H9 (cell line): ENCODE results near the gene ANGEL2. TPM values are rescaled to one million over a fixed set of nuclear protein-coding genes. Genes with fewer than 3 reads are reported as not detected.

Experiments used
- DNase-seq: peaks from one replicate; pipeline ENCODE4 v3.0.0-alpha.2; 2017
- H2AFZ ChIP-seq: one replicate; pipeline ENCODE4 v1.6.1; 2013; ENCODE audit warnings: mild to moderate bottlenecking, low read length, control low read depth, moderate library complexity
- H2AK5ac ChIP-seq: 2 replicates; pipeline ENCODE4 v1.6.1; 2013; ENCODE audit warnings: low read length, control low read depth, mixed read lengths; ENCODE audit not compliant: insufficient read length
- H2BK120ac ChIP-seq: one replicate; pipeline ENCODE4 v1.6.1; 2013; ENCODE audit warnings: low read depth, mild to moderate bottlenecking, low read length, control low read depth, inconsistent platforms; ENCODE audit not compliant: poor library complexity, severe bottlenecking
- H2BK12ac ChIP-seq: 2 replicates; pipeline ENCODE4 v1.6.1; 2013; ENCODE audit warnings: low read length, control low read depth, mixed read lengths, low read depth; ENCODE audit not compliant: insufficient read length
- H2BK15ac ChIP-seq: 2 replicates; pipeline ENCODE4 v1.6.1; 2013; ENCODE audit warnings: low read depth, low read length, control low read depth
- H2BK20ac ChIP-seq: one replicate; pipeline ENCODE4 v1.6.1; 2013; ENCODE audit warnings: low read depth, mild to moderate bottlenecking, low read length, control low read depth, inconsistent platforms; ENCODE audit not compliant: poor library complexity, severe bottlenecking
- H2BK5ac ChIP-seq: 2 replicates; pipeline ENCODE4 v1.6.1; 2013; ENCODE audit warnings: low read length, control low read depth, mixed read lengths; ENCODE audit not compliant: insufficient read length
- H3K14ac ChIP-seq: 2 replicates; pipeline ENCODE4 v1.6.1; 2013; ENCODE audit warnings: low read length, control low read depth; ENCODE audit not compliant: insufficient read depth
- H3K18ac ChIP-seq: 2 replicates; pipeline ENCODE4 v1.6.1; 2013; ENCODE audit warnings: low read depth, mild to moderate bottlenecking, mixed read lengths, low read length, control low read depth; ENCODE audit not compliant: insufficient read length
- H3K23ac ChIP-seq: 2 replicates; pipeline ENCODE4 v1.6.1; 2013; ENCODE audit warnings: low read length, control low read depth, mixed read lengths, low read depth; ENCODE audit not compliant: insufficient read length
- H3K23me2 ChIP-seq: 2 replicates; pipeline ENCODE4 v1.6.1; 2013; ENCODE audit warnings: low read depth, mild to moderate bottlenecking, mixed read lengths, low read length, control low read depth; ENCODE audit not compliant: insufficient read length, poor library complexity, severe bottlenecking
- H3K27ac ChIP-seq: 2 replicates; pipeline ENCODE4 v1.5.1; 2013; ENCODE audit warnings: low read length, control low read depth, mixed read lengths, low read depth; ENCODE audit not compliant: insufficient read length
- H3K27me3 ChIP-seq: 2 replicates; pipeline ENCODE4 v1.6.1; 2013; ENCODE audit warnings: low read length, control low read depth, inconsistent platforms; ENCODE audit not compliant: insufficient read depth
- H3K4ac ChIP-seq: 2 replicates; pipeline ENCODE4 v1.6.1; 2013; ENCODE audit warnings: low read depth, mild to moderate bottlenecking, control low read depth, inconsistent platforms, low read length, moderate library complexity
- H3K4me1 ChIP-seq: 2 replicates; pipeline ENCODE4 v1.6.1; 2013; ENCODE audit warnings: low read length, control low read depth, inconsistent platforms; ENCODE audit not compliant: insufficient read depth
- H3K4me2 ChIP-seq: 2 replicates; pipeline ENCODE4 v1.6.1; 2013; ENCODE audit warnings: low read length, control low read depth, mixed read lengths; ENCODE audit not compliant: insufficient read length, insufficient read depth
- H3K56ac ChIP-seq: 2 replicates; pipeline ENCODE4 v1.6.1; 2013; ENCODE audit warnings: low read depth, mild to moderate bottlenecking, mixed read lengths, low read length, control low read depth; ENCODE audit not compliant: insufficient read length
- H3K79me1 ChIP-seq: 2 replicates; pipeline ENCODE4 v1.6.1; 2013; ENCODE audit warnings: low read depth, mild to moderate bottlenecking, moderate library complexity, low read length, control low read depth, inconsistent platforms; ENCODE audit not compliant: insufficient read depth, poor library complexity, severe bottlenecking
- H3K79me2 ChIP-seq: 2 replicates; pipeline ENCODE4 v1.6.1; 2013; ENCODE audit warnings: low read length, control low read depth, inconsistent platforms; ENCODE audit not compliant: insufficient read depth
- H3K9ac ChIP-seq: 2 replicates; pipeline ENCODE4 v1.6.1; 2013; ENCODE audit warnings: low read length, control low read depth, mixed read lengths; ENCODE audit not compliant: insufficient read length; ENCODE audit errors: extremely low read depth
- H3K9me3 ChIP-seq: one replicate; pipeline ENCODE4 v1.6.1; 2013; ENCODE audit warnings: low read depth, low read length, inconsistent platforms; ENCODE audit not compliant: control insufficient read depth
- H3T11ph ChIP-seq: one replicate; pipeline ENCODE4 v1.6.1; 2013; ENCODE audit warnings: mild to moderate bottlenecking, low read length, control low read depth, inconsistent platforms
- H4K20me1 ChIP-seq: one replicate; pipeline ENCODE4 v1.6.1; 2013; ENCODE audit not compliant: control insufficient read depth, insufficient read length, insufficient read depth
- H4K5ac ChIP-seq: 2 replicates; pipeline ENCODE4 v1.6.1; 2013; ENCODE audit warnings: low read depth, mild to moderate bottlenecking, mixed read lengths, low read length, control low read depth; ENCODE audit not compliant: insufficient read length
- H4K8ac ChIP-seq: replicated peaks from 2 replicates; pipeline ENCODE4 v1.6.1; 2013; ENCODE audit warnings: low read length, control low read depth, mixed read lengths, low read depth; ENCODE audit not compliant: insufficient read length
- H4K91ac ChIP-seq: 2 replicates; pipeline ENCODE4 v1.6.1; 2013; ENCODE audit warnings: low read depth, mild to moderate bottlenecking, moderate library complexity, mixed read lengths, low read length, control low read depth; ENCODE audit not compliant: insufficient read length
- H3K27ac Mint-ChIP-seq, 3 experiments: 2 replicates in 2 of 3; 3 replicates in 1 of 3; pipeline ENCODE4 v1.8.0; 2020 to 2021; ENCODE audit warnings: mixed read lengths in 3 of 3, mild to moderate bottlenecking in 1 of 3, moderate library complexity in 1 of 3
- H3K27me3 Mint-ChIP-seq: 2 replicates; pipeline ENCODE4 v1.8.0; 2021; ENCODE audit warnings: low read depth, mild to moderate bottlenecking, moderate library complexity, mixed read lengths
- H3K36me3 Mint-ChIP-seq, 3 experiments: 2 replicates in 2 of 3; 3 replicates in 1 of 3; pipeline ENCODE4 v1.8.0; 2020 to 2021; ENCODE audit warnings: low read depth in 3 of 3, mixed read lengths in 3 of 3; ENCODE audit not compliant: insufficient read depth in 1 of 3
- H3K4me1 Mint-ChIP-seq, 2 experiments: 2 replicates each; pipeline ENCODE4 v1.8.0; 2020; ENCODE audit warnings: mixed read lengths in 2 of 2
- H3K4me3 Mint-ChIP-seq, 2 experiments: 2 replicates in 1 of 2; 3 replicates in 1 of 2; pipeline ENCODE4 v1.8.0; 2020 to 2021; ENCODE audit warnings: mild to moderate bottlenecking in 2 of 2, mixed read lengths in 2 of 2, moderate library complexity in 1 of 2
- H3K9me3 Mint-ChIP-seq, 2 experiments: 2 replicates in 1 of 2; 3 replicates in 1 of 2; pipeline ENCODE4 v1.8.0; 2020; ENCODE audit warnings: mild to moderate bottlenecking in 2 of 2, mixed read lengths in 2 of 2, moderate library complexity in 1 of 2
- WGBS: extraction: QIAGEN DNeasy Blood & Tissue Kit; methylation state at CpG from one replicate; pipeline ENCODE4 v1.1.7; 2013; ENCODE audit warnings: missing lambda C conversion rate, low lambda C conversion rate, mixed read lengths; ENCODE audit not compliant: insufficient read length; ENCODE audit errors: extremely low coverage; 5-methylcytosine and 5-hydroxymethylcytosine counted together
- total RNA-seq: library from RNA; stranded (reverse); gene quantifications from 2 replicates; pipeline ENCODE4 v1.2.1, GENCODE V29; 2021
- TF ChIP-seq, protein P1 (sequence below): fragments of 200-600 bp; sonication (generic); conservative IDR thresholded peaks from 3 replicates; pipeline ENCODE4 v1.8.0; 2021; ENCODE audit warnings: antibody characterized with exemption, mild to moderate bottlenecking

Gene ANGEL2
- total RNA-seq, 1 experiment from 2014 or later, result 47.8 TPM

- H3K36me3 Mint-ChIP-seq, result peaks cover 42 to 75% (median 54%) of the 10 kb centered on the region in 3 experiments; a peak in 6 of 7 replicates
Observed at GRCh38 chr1:212987702-212988322, 27.9 kb downstream of the ANGEL2 start.

More at GRCh38 chr1:212987702-212988322, 27.9 kb downstream of the ANGEL2 start:
- no peak overlapping the region for H4K91ac ChIP-seq
- H3K56ac ChIP-seq, result no peak overlapping the region
- no peaks in the 10 kb centered on the region for H3K79me1 ChIP-seq
- H3K9me3 ChIP-seq, result no peaks in the 10 kb centered on the region
- no peak overlapping the region for H3K27ac ChIP-seq
- no peak overlapping the region for H3T11ph ChIP-seq
- Mint-ChIP-seq H3K27me3 (no peaks in the 10 kb centered on the region), H3K4me1 (peaks cover 0 to 7% of the 10 kb centered on the region in 2 experiments; a peak in 1 of 4 replicates), H3K4me3 (no peak overlapping the region), H3K9me3 (no peaks in the 10 kb centered on the region), H3K27ac (peak overlapping the region in 1 of 3 experiments; percentile 53; a peak in 3 of 7 replicates)
- no peaks in the 10 kb centered on the region for H3K23me2 ChIP-seq
- no peak overlapping the region for H2AFZ ChIP-seq
- H2AK5ac ChIP-seq, result no peak overlapping the region
- no peaks in the 10 kb centered on the region for H3K79me2 ChIP-seq
- H3K4me2 ChIP-seq, result no peak overlapping the region
- H4K20me1 ChIP-seq, result no peaks in the 10 kb centered on the region
- H3K14ac ChIP-seq, result no peak overlapping the region
- H3K4ac ChIP-seq, result no peak overlapping the region
- H4K8ac ChIP-seq, result no peak overlapping the region
- no peak overlapping the region for H4K5ac ChIP-seq
- H2BK12ac ChIP-seq, result no peak overlapping the region
- no CpG with 5 or more reads among the region's 6 CpGs for WGBS
- no peak overlapping the region for H2BK20ac ChIP-seq
- TF ChIP-seq, protein P1, sequence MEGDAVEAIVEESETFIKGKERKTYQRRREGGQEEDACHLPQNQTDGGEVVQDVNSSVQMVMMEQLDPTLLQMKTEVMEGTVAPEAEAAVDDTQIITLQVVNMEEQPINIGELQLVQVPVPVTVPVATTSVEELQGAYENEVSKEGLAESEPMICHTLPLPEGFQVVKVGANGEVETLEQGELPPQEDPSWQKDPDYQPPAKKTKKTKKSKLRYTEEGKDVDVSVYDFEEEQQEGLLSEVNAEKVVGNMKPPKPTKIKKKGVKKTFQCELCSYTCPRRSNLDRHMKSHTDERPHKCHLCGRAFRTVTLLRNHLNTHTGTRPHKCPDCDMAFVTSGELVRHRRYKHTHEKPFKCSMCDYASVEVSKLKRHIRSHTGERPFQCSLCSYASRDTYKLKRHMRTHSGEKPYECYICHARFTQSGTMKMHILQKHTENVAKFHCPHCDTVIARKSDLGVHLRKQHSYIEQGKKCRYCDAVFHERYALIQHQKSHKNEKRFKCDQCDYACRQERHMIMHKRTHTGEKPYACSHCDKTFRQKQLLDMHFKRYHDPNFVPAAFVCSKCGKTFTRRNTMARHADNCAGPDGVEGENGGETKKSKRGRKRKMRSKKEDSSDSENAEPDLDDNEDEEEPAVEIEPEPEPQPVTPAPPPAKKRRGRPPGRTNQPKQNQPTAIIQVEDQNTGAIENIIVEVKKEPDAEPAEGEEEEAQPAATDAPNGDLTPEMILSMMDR, result no peak
- H3K18ac ChIP-seq, result no peak overlapping the region
- H2BK120ac ChIP-seq, result no peak overlapping the region
- H3K9ac ChIP-seq, result no peak overlapping the region
- H3K23ac ChIP-seq, result no peak overlapping the region
- no peaks in the 10 kb centered on the region for H3K4me1 ChIP-seq
- H2BK15ac ChIP-seq, result no peak overlapping the region
- no peak for DNase-seq
- no peak overlapping the region for H2BK5ac ChIP-seq
- no peaks in the 10 kb centered on the region for H3K27me3 ChIP-seq
